Non-pigmented ciliary epithelial cell (primary cell): ENCODE results near the gene AMELX.

Experiments used
- DNase-seq: peaks from one replicate; pipeline ENCODE4 v3.0.0-alpha.2; 2010; ENCODE audit warnings: low read depth

AMELX gene

DNA sequence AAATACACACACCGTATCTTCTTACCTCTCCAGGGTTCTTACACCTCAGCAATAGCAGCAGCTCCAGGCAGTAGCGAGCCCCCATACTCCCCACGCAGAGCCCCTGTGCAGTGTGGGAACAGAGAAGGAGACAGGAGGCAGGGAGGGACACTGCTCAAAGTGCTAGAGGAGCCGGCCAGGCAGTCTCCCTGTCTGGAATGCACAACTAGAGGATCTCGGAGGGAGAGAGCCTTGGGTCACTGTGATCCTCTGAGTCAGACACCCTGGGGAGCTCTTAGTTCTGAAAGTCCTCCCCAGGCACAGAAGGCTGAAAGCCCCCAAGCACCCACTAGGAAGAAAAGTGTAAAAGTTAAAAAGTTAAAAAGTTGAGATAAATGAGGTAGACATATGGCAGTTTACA is 16.0 kb downstream of the AMELX start:
- no peak for DNase-seq

DNA sequence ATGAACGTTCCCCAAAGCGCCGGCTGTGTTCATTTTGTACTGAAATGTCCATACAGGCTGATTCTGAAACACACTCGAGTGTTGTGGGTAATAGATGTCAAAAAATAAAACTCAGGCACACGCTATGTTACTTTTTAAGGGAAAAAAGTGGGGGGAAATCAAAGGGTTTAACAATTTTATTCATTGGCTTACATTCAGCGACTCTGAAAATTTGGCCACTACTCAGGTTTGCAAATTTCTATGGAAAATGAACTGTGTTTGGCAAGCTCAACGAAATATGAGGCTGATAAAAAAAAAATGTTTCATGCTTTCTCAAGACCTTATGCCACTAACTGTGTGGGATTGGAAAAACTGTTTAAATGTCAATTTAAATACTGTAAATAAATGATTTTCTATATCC is 18.5 kb downstream of the AMELX start:
- DNase-seq = no peak

DNA sequence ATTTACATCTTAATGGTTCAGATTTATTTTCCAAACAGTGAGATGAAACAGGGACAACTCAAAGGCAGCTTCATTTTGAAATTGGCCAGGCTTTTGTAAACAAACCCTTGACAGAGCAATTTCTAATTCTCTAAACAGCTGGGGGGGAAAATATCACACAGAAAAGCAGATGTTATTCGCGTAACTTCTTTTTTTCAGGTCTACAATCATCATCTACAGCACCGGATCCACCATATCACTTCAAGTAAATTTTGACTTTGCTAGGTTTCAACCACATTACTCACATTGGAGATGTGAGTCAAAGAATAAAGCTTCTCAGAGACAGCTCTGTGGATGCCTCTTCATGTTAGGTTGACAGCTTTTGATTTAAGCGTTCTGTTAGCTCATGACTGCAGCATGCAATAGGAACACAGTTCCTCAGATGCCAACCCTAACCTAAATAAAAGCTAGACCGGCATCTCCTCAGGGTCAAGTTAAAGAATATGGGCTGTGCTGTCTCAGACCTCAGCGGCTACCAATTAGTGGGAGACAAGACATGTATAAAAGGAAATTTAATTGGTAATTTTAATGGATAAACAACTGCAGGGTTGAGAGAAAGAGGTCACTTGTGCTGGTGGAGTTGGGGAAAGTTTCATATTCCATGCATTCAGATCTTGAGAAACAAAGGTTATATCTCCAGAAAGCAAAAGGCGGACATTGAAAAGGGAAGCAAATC is 26.8 kb downstream of the AMELX start:
- DNase-seq = no peak

DNA sequence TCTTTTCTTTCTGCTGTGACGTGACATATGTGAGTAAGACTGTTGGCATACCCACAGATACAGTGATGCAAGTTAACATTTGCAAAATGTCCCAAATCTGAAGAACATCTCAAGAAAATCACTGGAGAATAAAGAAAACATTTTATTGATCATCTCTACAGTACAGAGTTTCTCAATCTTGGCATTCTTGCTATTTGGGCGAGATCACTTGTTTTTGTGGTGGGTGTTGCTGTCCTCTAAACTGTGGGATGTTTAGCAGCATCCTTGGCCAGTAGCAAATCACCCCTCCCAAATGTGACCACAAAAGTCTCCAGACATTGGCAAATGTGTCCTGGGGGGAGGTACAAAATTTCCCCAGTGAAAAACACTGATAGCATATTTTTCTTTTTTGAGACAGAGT is 28.8 kb downstream of the AMELX start:
- no peak for DNase-seq

DNA sequence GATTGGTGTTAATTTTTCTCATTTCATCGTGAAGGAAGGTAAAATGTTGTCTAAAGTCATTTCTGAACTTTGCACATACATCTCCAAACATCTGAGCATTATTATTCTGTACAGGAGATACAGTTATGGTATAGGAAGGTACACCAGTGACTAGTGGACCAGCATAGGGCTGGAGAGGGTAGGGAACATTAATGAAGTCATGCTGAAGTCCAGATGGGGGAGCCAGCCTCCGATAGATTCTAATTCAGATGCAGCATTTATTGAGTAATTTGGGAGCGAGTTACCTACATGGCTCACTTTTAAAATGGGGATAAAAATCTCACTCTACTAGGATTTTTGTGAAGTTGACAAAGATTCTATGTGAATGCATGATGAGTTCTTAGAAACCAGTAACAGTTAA is 34.9 kb downstream of the AMELX start:
- no peak for DNase-seq

DNA sequence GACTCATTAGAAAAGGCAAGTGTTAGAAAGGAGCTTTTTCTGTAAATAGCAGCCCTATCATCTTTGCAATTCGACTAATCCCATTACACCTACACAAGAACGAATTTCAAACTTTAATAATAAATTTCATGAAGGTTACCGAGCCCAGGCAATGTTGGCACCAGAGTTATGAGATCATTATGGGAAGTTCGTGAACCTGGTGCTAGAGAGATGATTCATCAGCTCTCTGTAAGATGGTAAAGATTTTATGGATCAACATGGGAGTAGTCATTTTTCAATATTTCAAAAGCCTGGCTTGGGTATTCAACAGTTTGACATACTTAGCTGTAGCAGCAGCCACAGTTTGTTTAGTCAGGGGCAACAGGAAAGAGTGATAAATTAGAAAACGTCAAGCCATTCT is 35.8 kb downstream of the AMELX start:
- no peak for DNase-seq

DNA sequence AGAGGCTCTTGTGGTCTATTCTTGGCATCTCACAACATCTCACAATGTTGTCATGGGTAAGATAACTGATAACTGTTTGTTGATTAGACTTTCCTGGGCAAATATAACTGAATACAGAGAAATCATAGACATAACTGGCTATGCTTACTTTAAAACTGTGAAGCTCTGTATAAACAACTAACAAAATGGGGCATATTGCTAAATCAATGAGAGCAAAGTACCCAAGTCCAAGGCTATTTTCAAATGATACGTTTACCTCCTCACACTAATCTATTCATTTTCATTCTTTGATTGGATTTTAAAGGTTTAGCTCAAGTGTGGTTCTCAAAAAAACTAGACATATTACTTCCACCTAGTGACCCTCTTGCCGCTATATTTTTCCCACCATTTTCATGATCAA is 38.6 kb downstream of the AMELX start:
- DNase-seq = no peak

DNA sequence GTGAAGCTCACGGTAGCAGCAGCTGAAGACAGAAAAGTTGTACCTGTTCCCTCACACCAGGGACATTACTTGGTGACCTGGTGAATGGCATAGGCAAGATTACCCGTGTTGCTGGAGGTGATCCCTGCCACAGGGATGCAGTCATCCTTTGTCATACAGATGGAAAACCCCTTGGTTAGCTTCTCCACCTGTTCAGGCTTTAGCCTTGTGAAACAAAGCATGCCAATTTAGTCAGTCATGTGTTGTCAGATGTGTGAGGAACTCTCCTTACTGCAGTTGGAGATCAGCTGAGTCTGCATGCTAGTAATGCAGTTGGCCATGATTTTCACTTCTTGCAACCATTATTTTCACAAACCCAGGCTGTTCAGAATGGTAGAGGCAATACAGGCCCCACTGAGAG is 41.0 kb downstream of the AMELX start:
- DNase-seq = no peak

DNA sequence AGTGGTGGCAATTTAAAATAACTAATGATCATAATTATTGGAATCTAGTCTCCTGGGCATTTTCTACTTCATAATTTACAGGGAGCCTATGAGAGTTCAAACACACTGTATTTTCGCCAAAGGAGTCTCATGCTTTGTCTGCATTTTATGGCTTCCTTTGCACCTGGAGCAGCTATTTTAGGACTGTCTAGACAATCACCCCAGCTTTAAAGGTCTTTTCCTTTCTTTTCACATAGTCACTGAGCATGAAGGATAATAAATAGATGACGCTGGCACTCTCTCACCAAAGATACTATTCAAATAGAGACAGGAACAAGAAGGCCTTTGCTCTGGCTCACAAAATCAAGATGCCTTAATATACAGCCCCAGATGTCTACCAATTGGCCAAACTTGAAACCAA is 43.0 kb downstream of the AMELX start:
- no peak for DNase-seq

DNA sequence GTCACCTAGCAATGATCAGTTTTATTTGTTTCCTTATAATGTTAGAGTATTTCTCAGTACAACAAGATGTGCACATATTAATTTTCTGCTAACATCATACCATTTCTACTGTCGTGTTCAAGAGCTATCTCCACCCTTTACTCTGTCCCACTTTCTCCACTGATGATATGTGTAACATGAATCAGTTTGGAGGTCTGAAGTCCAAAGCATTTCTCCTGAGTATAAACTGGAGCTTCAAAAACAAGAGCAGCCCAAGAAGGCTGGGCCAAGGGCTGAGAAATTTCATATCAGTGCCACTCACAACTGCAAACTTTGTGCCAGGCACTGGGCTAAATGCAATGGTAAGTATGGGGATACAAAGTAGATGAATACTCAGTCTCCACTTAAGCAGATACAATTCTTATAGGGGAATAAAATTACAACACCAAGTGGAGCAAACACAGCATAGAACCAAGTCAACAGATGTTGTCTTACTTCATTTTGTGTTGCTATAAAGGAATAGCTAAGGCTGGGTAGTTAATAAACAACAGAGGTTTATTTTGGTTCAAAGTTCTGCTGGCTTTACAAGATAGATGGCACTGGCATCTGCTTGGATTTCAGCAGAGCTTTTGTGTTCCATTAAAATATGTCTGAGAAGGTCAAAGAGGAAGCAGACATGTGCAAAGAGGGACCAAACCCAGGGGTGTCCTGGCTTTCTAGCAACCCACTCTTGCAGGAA is 44.2 kb downstream of the AMELX start:
- DNase-seq = no peak

DNA sequence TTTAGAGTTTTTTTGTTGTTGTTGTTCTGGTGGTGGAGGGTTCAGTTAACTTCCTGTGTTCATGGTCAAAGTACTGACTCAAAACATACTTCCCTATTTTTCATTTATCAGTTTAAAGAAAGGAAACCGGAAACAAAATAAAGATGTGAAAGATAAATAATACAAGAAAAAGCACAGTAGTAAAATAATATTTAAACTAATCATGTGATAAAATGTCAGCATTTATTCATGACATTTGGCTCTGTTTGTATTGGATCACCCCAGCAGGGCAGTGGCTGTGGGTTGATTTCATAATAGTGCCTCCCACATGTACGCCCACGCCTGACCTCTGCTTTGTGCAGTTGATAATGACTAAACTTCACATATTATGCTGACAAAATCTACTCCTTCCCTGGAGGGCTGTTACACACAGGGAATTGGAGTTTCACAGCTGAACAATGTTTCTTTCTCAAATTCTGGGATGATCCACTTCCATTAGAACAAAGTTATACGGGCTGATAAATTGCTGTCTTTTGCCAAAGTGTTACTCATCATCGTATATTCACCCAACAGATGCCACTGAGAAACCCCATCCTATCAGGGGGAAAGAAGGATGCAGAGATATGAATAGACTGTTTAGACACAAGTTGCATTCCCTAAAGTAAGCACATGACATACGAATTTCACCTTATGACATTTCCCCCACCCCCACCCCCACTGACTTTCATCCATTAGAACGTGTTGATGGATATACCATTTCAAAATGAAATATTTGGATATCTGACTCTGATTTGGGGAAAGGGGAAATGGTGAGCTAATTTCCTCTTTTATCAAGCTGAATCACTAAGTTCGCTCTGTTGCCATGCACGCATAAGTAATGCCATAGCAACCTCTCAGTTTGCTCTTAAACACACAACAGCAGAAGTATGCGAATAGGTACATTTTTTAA is 48.3 kb downstream of the AMELX start:
- peak; percentile 42 for DNase-seq

DNA sequence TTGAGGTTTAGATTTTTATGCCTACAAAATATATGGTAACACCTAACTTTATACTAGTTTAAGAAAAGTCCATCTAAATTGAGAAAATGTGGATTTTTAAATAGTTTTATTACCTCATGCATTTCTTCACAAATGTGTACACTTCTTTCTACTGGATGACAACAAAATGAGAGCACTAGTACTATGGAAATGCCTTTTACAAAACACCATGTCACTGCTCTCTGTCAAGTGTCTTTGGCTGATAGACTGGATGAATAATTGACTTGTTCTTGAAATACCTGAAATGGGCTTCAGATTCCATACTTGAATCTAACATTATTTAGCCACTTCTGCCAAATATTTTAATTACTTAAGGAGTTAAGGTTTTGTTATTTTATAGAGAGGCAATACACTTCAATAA is 49.5 kb downstream of the AMELX start:
- no peak for DNase-seq

DNA sequence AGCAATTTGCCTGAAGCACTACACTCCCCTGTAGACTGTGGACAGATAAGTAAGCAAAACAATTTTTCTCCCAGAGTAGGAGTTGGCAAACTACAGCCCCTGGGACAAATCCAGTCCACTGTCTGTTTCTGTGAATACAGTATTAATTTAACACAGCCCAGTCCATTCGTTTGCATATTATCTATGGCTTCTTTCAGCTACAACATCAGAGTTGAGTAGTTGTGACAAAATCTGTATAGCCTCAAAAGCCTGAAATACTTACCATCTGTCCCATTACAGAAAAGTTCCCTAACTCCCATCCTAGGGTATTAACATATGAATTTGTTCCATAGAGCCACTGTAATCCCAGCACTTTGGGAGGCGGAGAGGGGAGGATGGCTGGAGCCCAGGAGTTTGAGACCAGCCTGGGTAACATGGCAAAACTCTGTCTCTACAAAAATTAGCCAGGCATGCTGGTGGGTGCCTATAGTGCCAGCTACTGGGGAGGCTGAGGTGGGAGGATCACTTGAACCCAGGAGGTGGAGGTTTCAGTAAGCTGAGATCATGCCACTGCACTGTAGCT is 53.0 kb downstream of the AMELX start:
- no peak for DNase-seq

DNA sequence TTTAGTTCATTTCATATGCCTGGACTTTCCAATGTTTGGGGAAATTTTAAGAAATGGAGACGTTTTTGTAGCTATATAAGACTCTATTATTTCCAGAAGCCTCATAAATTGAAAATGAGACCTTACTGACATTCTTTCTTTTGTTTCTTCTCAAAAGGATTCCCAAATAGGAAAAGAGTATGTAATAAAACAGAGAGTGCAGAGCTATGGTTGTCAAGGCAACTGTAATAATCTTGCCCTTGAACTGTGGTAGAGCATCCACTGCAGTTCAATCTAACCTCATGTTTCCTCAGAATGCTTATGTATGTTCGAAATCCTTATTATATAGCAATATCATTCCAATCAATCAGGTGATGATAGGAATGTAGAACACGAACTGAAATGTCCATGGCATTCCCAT is 54.1 kb downstream of the AMELX start:
- no peak for DNase-seq

DNA sequence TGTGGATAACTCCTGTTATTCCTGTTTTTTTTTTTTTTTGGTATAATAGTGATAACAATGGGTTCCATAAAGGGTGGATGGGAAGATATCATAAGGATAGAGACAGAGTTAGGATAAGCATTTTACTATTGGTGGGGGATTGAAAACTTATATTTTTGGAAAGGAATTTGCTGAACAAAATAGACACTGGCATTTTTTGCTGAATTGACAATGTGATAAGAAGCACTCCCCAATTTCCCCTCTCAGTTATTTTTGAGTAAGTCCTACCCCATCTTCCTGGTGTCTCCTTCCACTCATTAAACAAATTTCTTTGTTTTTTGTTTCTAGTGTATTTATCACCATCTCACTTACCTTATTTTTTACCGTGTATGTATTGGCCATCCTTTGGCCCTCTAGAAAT is 55.8 kb downstream of the AMELX start:
- no peak for DNase-seq

DNA sequence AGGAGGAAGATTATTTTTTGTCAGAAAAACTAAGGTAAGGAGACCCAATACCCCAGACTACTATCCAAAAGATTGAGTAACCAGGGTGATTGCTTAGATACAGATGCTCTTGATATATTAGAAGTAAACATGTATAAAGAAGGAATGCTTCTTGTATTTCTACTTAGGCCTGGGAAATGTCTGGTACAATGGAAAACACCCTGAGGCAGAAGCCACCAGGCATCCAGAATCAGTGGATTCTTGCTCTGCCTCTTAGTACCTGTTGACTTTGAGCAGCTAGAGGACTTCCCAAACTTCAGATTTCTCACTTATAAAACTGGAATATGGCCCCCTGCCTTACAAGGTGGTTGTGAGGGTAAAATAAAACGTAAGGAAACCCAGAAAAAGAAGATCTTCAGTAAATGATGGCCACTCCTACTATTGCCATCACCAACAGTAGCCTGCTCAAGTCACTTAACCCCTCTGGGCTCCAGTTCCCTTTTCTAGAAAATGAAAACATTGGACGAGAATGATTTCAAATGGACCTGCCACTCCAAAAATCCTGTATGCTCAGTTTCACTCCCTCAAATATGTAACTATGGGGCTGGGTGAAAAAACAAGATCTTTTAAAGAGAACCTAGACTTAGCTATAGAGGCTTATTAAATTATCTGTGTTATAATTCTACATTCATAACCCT is 56.6 kb downstream of the AMELX start:
- DNase-seq = no peak
